ENCODE results near the gene NUDCD3. TPM values are rescaled to one million over a fixed set of nuclear protein-coding genes. Genes with fewer than 3 reads are reported as not detected.

The NUDCD3 gene
- polyA plus RNA-seq (2013, experiment 1 of 2) = 42.2 TPM
- 36.2 TPM for polyA plus RNA-seq (2013, experiment 2 of 2)

GRCh38 chr7:44490351-44491200 lies at the start of gene NUDCD3:
Gene NUDCD3, minus strand, starts transcription at chr7:44490658. Its CDS starts 58 bp downstream, at chr7:44490600.
- peak within 1 kb of the TSS; percentile 99 for H3K27ac ChIP-seq (ENCODE audit: low read depth, low read length, severe bottlenecking)
- peaks cover 20% of the 10 kb centered on the region for H3K36me3 ChIP-seq (ENCODE audit: control insufficient read depth, insufficient read depth, low read length)
- peak within 1 kb of the TSS; percentile 91 for H3K4me3 ChIP-seq (ENCODE audit: extremely low read depth, insufficient read depth, low read length, poor library complexity, severe bottlenecking)
- peaks cover 4% of the 10 kb centered on the region for H3K4me1 ChIP-seq (ENCODE audit: control insufficient read depth, insufficient read depth, low read length, poor library complexity, severe bottlenecking)
- no peaks in the 10 kb centered on the region for H3K9me3 ChIP-seq (ENCODE audit: control insufficient read depth, low read length)
- WGBS, 2 experiments (ENCODE audit: insufficient coverage in 2 of 2) = 1 to 2% methylated on average over 39 to 59 of the region's 63 CpGs

GRCh38 chr7:44539669-44540506 lies 49.4 kb upstream of the NUDCD3 start:
- no peak overlapping the region for H3K27ac ChIP-seq (ENCODE audit: low read depth, low read length, severe bottlenecking)
- H3K4me1 ChIP-seq (ENCODE audit: control insufficient read depth, insufficient read depth, low read length, poor library complexity, severe bottlenecking) = no peaks in the 10 kb centered on the region
- no peaks in the 10 kb centered on the region for H3K36me3 ChIP-seq (ENCODE audit: control insufficient read depth, insufficient read depth, low read length)
- H3K4me3 ChIP-seq (ENCODE audit: extremely low read depth, insufficient read depth, low read length, poor library complexity, severe bottlenecking) = no peak overlapping the region
- WGBS, 2 experiments (ENCODE audit: insufficient coverage in 2 of 2) = 91 to 96% methylated on average over 24 to 27 of the region's 27 CpGs
- H3K9me3 ChIP-seq (ENCODE audit: control insufficient read depth, low read length) = no peaks in the 10 kb centered on the region

- Histone ChIP-seq H3K36me3 (ENCODE audit: control insufficient read depth, insufficient read depth, low read length) (no peaks in the 10 kb centered on the region), H3K4me3 (ENCODE audit: extremely low read depth, insufficient read depth, low read length, poor library complexity, severe bottlenecking) (no peak overlapping the region), H3K9me3 (ENCODE audit: control insufficient read depth, low read length) (no peaks in the 10 kb centered on the region), H3K27ac (ENCODE audit: low read depth, low read length, severe bottlenecking) (no peak overlapping the region), H3K4me1 (ENCODE audit: control insufficient read depth, insufficient read depth, low read length, poor library complexity, severe bottlenecking) (no peaks in the 10 kb centered on the region)
- WGBS, 2 experiments (ENCODE audit: insufficient coverage in 2 of 2) = 93 to 95% methylated on average over 31 to 32 of the region's 32 CpGs
These were observed 48.6 kb upstream of the NUDCD3 start for GRCh38 chr7:44538798-44539668.

- Histone ChIP-seq H3K36me3 (ENCODE audit: control insufficient read depth, insufficient read depth, low read length) (no peaks in the 10 kb centered on the region), H3K9me3 (ENCODE audit: control insufficient read depth, low read length) (no peaks in the 10 kb centered on the region), H3K4me1 (ENCODE audit: control insufficient read depth, insufficient read depth, low read length, poor library complexity, severe bottlenecking) (no peaks in the 10 kb centered on the region), H3K27ac (ENCODE audit: low read depth, low read length, severe bottlenecking) (no peak overlapping the region), H3K4me3 (ENCODE audit: extremely low read depth, insufficient read depth, low read length, poor library complexity, severe bottlenecking) (no peak overlapping the region)
- WGBS, 2 experiments (ENCODE audit: insufficient coverage in 2 of 2) = 89 to 93% methylated on average over 15 to 16 of the region's 17 CpGs
These were observed 47.8 kb upstream of the NUDCD3 start for GRCh38 chr7:44538093-44538797.

GRCh38 chr7:44537442-44537841 lies 47.0 kb upstream of the NUDCD3 start:
- Histone ChIP-seq H3K9me3 (ENCODE audit: control insufficient read depth, low read length) (no peaks in the 10 kb centered on the region), H3K4me3 (ENCODE audit: extremely low read depth, insufficient read depth, low read length, poor library complexity, severe bottlenecking) (no peak overlapping the region)
- WGBS, 2 experiments (ENCODE audit: insufficient coverage in 2 of 2) = 90 to 97% methylated on average over 2 to 4 of the region's 6 CpGs

GRCh38 chr7:44536090-44536489 lies 45.6 kb upstream of the NUDCD3 start:
- Histone ChIP-seq H3K4me1 (ENCODE audit: control insufficient read depth, insufficient read depth, low read length, poor library complexity, severe bottlenecking) (no peaks in the 10 kb centered on the region), H3K4me3 (ENCODE audit: extremely low read depth, insufficient read depth, low read length, poor library complexity, severe bottlenecking) (no peak overlapping the region), H3K36me3 (ENCODE audit: control insufficient read depth, insufficient read depth, low read length) (no peaks in the 10 kb centered on the region), H3K27ac (ENCODE audit: low read depth, low read length, severe bottlenecking) (no peak overlapping the region), H3K9me3 (ENCODE audit: control insufficient read depth, low read length) (no peaks in the 10 kb centered on the region)
- 83 to 92% methylated on average over 7 to 10 of the region's 10 CpGs for WGBS, 2 experiments (ENCODE audit: insufficient coverage in 2 of 2)

More at GRCh38 chr7:44537442-44537841, 47.0 kb upstream of the NUDCD3 start:
- Histone ChIP-seq H3K36me3 (ENCODE audit: control insufficient read depth, insufficient read depth, low read length) (no peaks in the 10 kb centered on the region), H3K4me1 (ENCODE audit: control insufficient read depth, insufficient read depth, low read length, poor library complexity, severe bottlenecking) (no peaks in the 10 kb centered on the region), H3K27ac (ENCODE audit: low read depth, low read length, severe bottlenecking) (no peak overlapping the region)

GRCh38 chr7:44535348-44536064 lies 45.0 kb upstream of the NUDCD3 start:
- no peaks in the 10 kb centered on the region for H3K9me3 ChIP-seq (ENCODE audit: control insufficient read depth, low read length)
- H3K36me3 ChIP-seq (ENCODE audit: control insufficient read depth, insufficient read depth, low read length) = no peaks in the 10 kb centered on the region
- H3K4me3 ChIP-seq (ENCODE audit: extremely low read depth, insufficient read depth, low read length, poor library complexity, severe bottlenecking) = no peak overlapping the region
- H3K4me1 ChIP-seq (ENCODE audit: control insufficient read depth, insufficient read depth, low read length, poor library complexity, severe bottlenecking) = no peaks in the 10 kb centered on the region
- WGBS, 2 experiments (ENCODE audit: insufficient coverage in 2 of 2) = 98% methylated on average over 7 of the region's 8 CpGs
- no peak overlapping the region for H3K27ac ChIP-seq (ENCODE audit: low read depth, low read length, severe bottlenecking)

GRCh38 chr7:44534501-44534900 lies 44.0 kb upstream of the NUDCD3 start:
- 55 to 62% methylated on average over 6 of the region's 7 CpGs for WGBS, 2 experiments (ENCODE audit: insufficient coverage in 2 of 2)
- Histone ChIP-seq H3K4me1 (ENCODE audit: control insufficient read depth, insufficient read depth, low read length, poor library complexity, severe bottlenecking) (no peaks in the 10 kb centered on the region), H3K4me3 (ENCODE audit: extremely low read depth, insufficient read depth, low read length, poor library complexity, severe bottlenecking) (no peak overlapping the region), H3K9me3 (ENCODE audit: control insufficient read depth, low read length) (no peaks in the 10 kb centered on the region), H3K27ac (ENCODE audit: low read depth, low read length, severe bottlenecking) (no peak overlapping the region), H3K36me3 (ENCODE audit: control insufficient read depth, insufficient read depth, low read length) (no peaks in the 10 kb centered on the region)

GRCh38 chr7:44534087-44534486 lies 43.6 kb upstream of the NUDCD3 start:
- no peaks in the 10 kb centered on the region for H3K36me3 ChIP-seq (ENCODE audit: control insufficient read depth, insufficient read depth, low read length)
- H3K4me1 ChIP-seq (ENCODE audit: control insufficient read depth, insufficient read depth, low read length, poor library complexity, severe bottlenecking) = no peaks in the 10 kb centered on the region
- H3K4me3 ChIP-seq (ENCODE audit: extremely low read depth, insufficient read depth, low read length, poor library complexity, severe bottlenecking) = no peak overlapping the region
- no peak overlapping the region for H3K27ac ChIP-seq (ENCODE audit: low read depth, low read length, severe bottlenecking)
- no peaks in the 10 kb centered on the region for H3K9me3 ChIP-seq (ENCODE audit: control insufficient read depth, low read length)
- WGBS, 2 experiments (ENCODE audit: insufficient coverage in 2 of 2) = 92 to 93% methylated on average over 2 to 4 of the region's 5 CpGs
